Measurements from ENCODE around the gene FGF8.

Gene FGF8

DNA sequence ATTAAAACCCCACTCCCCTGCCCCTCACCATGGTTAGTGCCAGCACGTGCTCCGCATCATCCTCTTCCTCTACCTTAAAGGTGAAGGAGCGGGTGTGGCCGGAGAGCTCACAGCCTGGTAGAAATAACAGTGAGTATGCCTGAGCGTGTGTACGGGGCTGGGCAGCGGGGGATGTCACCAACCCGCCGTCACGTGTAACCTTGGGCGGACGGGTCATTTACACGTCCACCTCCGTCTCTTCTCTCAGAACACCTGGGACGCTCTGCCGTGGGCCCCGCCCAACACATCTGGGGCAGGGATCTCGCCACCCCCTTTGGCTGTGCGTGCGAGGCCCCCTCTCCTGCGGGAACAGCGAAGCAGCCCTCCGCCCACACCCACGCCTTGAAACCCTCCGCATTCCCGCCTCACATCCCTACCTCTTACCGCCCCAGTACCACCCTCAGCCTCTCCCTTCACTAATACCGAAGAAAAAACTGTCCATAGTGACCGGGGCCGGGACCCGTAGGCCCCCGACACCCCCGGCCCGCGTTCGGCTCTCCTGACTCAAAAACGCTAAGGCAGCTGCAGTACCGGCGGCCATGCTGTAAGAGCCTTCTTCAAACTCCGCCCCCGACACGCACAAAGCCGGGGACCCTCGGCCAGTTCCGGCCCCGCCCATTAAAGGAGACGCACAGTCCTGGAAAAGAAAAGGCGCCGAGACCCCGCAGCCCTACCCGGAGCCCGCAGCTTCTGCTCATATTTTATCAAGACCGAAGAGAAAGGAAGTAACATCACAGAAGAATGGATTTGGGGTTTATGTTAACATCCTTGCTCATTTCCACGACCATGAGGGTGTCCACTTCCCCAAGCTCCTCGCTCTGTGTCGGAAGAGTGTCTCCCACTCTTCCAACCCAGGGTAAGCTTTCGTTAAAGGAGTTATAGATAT lies 7.2 kb upstream of the FGF8 start, which contains the start of gene NPM3:
TSS of gene NPM3 (minus strand) at position 636 of the 925 bp plus-strand sequence. CDS start at position 580, 56 bp downstream.
- H3K4me3 ChIP-seq (ENCODE audit: low read depth, low read length): peak within 1 kb of the TSS; percentile 95

GRCh38 chr10:101781984-101782810 lies 6.3 kb upstream of the FGF8 start:
- peak overlapping the region; percentile 95 for H3K4me3 ChIP-seq (ENCODE audit: low read depth, low read length)

- H3K4me3 ChIP-seq (ENCODE audit: low read depth, low read length): no peak overlapping the region
These were observed 5.7 kb upstream of the FGF8 start for GRCh38 chr10:101781655-101781983.

GRCh38 chr10:101780818-101781654 lies 5.1 kb upstream of the FGF8 start:
- H3K4me3 ChIP-seq (ENCODE audit: low read depth, low read length): no peak overlapping the region

- no peak overlapping the region for H3K4me3 ChIP-seq (ENCODE audit: low read depth, low read length)
These were observed 4.4 kb upstream of the FGF8 start for GRCh38 chr10:101780187-101780817.

DNA sequence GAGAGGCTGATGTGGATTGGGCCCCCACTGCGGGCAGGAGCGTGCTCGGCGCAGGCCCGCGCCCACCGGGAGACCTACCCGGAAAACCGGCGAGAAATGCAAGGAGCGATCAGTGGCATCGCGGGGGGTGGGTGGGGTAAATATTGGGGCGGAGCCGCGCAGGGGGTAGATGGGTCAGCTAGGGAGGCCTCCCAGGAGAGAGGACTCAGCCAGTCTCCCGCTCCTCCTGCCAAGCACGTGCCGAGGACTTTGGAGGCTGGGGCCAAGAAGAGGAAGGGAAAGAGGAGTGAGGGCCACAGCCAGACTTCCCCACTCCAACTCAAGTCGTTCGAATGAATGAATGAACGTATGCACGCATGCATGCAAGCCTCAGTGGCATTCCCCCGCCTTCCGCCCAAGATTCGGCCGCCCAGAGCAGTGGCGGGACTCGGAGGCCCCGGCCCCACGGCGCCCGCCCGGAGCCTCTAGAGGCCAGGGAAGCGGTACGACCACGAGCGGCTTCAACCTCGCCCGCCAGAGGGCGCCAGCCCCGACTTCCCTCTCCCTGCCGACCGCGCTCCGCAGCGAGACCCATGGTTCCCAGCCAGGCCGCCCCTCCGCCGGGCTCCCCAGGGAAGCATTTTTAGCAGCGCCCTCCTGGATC lies 3.8 kb upstream of the FGF8 start:
- peak overlapping the region; percentile 40 for H3K4me3 ChIP-seq (ENCODE audit: low read depth, low read length)

GRCh38 chr10:101778781-101779543 lies 3.0 kb upstream of the FGF8 start:
- H3K4me3 ChIP-seq (ENCODE audit: low read depth, low read length): peak overlapping the region; percentile 40

GRCh38 chr10:101778151-101778780 lies 2.4 kb upstream of the FGF8 start:
- peak overlapping the region; percentile 40 for H3K4me3 ChIP-seq (ENCODE audit: low read depth, low read length)

GRCh38 chr10:101777619-101778145 lies 1.8 kb upstream of the FGF8 start:
- no peak overlapping the region for H3K4me3 ChIP-seq (ENCODE audit: low read depth, low read length)

- H3K4me3 ChIP-seq (ENCODE audit: low read depth, low read length): peak overlapping the region; percentile 0
These were observed 375 bp upstream of the FGF8 start for GRCh38 chr10:101776161-101776817.

DNA sequence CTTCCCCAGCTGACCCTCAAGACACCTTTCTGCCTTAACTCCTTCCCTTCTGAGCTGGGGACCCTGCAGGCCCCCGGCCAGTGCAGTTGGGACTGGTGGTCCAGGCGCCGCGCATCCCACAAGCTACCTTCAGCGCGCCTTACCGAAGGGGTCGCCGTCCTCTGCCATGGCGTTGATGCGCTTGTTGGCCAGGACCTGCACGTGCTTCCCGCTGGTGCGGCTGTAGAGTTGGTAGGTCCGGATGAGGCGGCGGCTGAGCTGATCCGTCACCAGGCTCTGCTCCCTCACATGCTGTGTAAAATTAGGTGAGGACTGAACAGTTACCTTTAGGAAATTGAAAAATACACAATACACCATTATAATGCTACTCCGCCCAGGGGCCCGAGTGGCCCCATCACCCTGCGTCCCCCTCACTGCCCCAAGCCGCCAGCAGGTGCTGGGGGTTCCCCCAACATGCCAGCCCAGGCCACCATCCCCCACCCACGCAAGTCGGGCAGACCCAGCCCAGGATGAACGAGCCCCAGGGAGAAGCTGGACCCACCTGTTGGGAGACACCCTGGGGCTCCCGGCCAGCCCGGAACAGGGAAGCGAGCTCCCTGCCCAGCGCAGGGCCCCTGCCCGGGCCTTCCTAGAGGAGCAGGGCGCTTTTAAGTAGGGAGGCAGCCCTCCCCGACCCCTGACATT lies 1.2 kb downstream of the FGF8 start:
- H3K4me3 ChIP-seq (ENCODE audit: low read depth, low read length): no peak overlapping the region

DNA sequence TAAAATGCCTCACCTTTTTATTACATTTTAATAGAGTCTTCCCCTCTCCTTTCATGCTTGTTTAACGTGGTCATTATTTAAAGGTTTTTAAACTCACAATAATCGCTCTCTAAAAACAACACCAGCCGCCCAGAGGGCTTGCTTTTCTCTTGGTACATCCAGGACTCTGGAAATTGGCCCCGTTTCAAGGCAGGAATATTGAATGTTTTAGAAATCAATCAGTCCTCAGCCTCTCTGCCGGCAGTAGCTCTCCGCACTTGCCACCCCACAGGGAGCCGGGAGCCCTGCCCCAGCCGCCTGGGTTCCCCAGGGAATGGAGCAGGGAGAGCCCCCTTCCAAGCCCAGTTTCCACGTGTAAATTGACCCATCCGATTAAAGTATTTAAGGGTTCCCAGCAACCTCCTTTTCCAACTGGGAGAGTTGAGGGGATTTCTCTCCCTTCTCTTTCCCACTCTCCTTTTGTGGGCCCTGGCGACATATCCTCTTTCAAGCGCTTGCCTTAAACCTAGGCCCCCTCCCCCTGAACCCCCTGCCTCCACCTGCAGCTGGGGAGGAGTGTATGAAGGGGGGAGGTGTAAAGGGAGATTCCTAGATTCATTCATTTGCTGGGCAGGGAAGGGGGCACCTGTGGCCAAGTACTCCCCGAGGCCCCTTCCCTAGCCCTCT lies 1.9 kb downstream of the FGF8 start:
- no peak overlapping the region for H3K4me3 ChIP-seq (ENCODE audit: low read depth, low read length)

DNA sequence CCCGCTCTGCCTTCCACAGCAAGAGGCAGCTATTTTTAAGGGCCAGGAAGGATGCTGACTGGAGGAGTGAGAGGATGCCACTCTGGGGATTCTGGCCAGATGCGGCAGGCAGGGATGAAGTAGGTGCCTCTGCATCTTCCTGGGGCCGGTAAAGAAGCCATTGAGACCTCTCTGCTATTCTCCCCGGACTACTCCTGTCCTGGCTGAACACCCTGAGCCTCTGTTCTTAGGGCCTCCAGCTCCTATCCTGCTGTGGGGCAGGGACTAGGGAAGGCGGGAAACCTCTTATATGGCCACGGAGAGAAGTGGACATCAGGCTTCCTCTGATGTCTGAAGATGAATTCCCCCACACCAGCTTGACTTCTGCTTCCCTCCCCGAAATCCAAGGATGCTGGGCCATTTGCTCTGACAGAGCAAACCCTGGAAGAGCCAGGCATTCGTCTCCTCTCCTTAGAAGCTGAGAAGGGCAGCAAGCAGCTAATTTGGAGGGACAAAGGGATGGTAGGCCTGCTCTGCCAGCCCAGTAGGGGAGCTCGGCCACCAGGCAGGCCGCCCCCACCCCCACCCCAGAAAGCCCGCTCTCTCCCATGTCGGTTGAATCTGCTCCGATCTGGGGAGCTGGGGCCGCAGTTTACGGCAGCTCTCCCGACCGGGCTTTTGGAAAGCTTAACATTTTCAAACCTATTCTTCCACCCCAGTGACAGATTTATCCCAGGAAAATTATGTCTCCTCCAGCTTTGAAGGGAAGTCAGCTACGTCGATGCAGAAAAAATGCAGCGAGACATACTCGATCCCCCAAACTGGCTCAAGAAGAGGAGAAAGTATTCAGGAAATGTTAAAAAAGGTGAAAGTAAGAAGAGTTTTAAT lies 2.8 kb downstream of the FGF8 start:
- no peak overlapping the region for H3K4me3 ChIP-seq (ENCODE audit: low read depth, low read length)

DNA sequence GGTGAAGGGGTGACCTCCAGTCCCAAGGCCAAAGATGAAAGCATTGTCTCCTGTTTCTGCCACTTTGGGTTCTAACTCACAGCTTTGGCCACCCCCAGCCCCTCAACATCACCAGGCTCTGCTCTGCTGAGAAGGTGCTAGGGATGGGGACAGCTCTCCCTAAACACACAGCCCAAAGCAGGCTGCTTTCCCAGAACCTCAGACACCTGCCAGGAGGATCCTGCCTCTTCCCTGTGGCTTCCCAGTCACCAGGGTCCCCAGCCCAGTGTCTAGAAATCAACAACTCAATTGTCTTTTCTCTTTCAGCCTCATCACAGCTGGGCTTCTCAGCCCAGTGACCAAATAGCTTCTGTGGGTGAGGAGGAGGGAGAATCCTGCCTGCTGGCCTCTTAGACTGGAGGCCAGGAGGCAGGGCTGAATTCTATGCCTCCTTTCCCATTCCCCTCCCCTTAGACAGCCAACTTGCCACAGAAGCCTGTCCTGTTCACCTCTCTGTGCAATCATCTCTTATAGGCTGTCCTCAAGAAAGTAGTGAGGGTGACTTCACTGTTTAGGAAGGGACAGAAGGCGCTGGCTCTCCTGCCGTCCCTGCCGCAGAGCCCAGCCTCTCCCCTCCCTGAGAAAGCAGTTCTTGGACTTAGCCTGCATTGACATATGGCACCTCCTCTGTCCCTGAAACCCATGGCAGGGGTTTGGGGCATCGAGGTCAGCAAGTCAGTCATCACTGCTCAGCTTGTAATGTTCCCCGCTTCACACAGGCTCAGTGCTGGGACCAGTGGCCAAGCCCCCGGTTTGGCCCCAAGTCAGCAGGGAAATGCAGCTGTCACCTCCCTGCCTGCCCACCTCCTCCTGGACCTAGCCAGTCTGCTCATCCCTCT lies 3.7 kb downstream of the FGF8 start:
- no peak overlapping the region for H3K4me3 ChIP-seq (ENCODE audit: low read depth, low read length)

DNA sequence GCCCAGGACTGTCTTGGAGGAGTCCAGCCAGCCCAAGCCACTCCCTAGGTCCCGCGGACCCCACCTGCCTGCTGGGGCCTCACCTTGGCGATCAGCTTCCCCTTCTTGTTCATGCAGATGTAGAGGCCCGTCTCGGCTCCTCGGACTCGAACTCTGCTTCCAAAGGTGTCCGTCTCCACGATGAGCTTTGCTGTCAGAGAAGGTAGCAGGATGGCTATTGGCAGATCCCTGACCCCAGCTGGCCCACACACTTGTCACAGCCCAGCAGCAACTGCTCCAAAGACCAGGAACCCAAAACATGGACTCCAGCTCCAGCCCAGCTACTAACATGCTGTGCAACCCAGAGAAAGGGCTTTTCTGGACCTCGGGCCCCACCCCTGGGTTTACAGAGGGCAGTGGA lies 4.5 kb downstream of the FGF8 start:
- no peak overlapping the region for H3K4me3 ChIP-seq (ENCODE audit: low read depth, low read length)

All from iPS-11a (cell line).